ENCODE measurements around the gene LHB. TPM values are rescaled to one million over a fixed set of nuclear protein-coding genes. Genes with fewer than 3 reads are reported as not detected.

Gene LHB
- total RNA-seq, 2 experiments from 2014 or later: 0.63 to 0.88 TPM

Other genes starting within 250 kb of the LHB start
- 10 to 100 TPM; 39.8 TPM for gene BCAT2, start 206.1 kb downstream of the LHB start, total RNA-seq
- under 1 TPM; 0.50 to 0.63 TPM for gene HSD17B14, start 180.6 kb downstream of the LHB start, total RNA-seq
- gene PLEKHA4, start 148.5 kb downstream of the LHB start, total RNA-seq: 1 to 10 TPM; 4.5 to 5.5 TPM
- gene PPP1R15A, start 144.7 kb downstream of the LHB start, total RNA-seq: 10 to 100 TPM; 77.2 to 81.4 TPM
- under 1 TPM in 1 of 2 experiments, not detected in 1; 0.13 TPM for gene TULP2, start 118.3 kb downstream of the LHB start, total RNA-seq
- 100 to 1,000 TPM; 287 to 300 TPM for gene NUCB1, start 116.8 kb downstream of the LHB start, total RNA-seq
- 1 to 10 TPM; 1.6 to 2.9 TPM for gene DHDH, start 83.4 kb downstream of the LHB start, total RNA-seq
- 100 to 1,000 TPM; 255 to 258 TPM for gene BAX, start 62.2 kb downstream of the LHB start, total RNA-seq
- 1,000 to 10,000 TPM; 1,110 to 1,123 TPM for gene FTL, start 51.8 kb downstream of the LHB start, total RNA-seq
- 10 to 100 TPM; 55.1 to 56.3 TPM for gene GYS1, start 23.8 kb downstream of the LHB start, total RNA-seq
- 10 to 100 TPM; 74.7 to 80.1 TPM for gene RUVBL2, start 23.2 kb downstream of the LHB start, total RNA-seq
- gene CGB3, start 7.2 kb upstream of the LHB start, total RNA-seq: not detected
- gene CGB2, start 14.8 kb upstream of the LHB start, total RNA-seq: not detected
- not detected for gene CGB1, start 19.8 kb upstream of the LHB start, total RNA-seq
- gene CGB5, start 26.8 kb upstream of the LHB start, total RNA-seq: not detected
- not detected for gene CGB8, start 32.0 kb upstream of the LHB start, total RNA-seq
- gene CGB7, start 40.7 kb upstream of the LHB start, total RNA-seq: not detected
- gene NTF4, start 47.7 kb upstream of the LHB start, total RNA-seq: not detected
- not detected for gene KCNA7, start 55.6 kb upstream of the LHB start, total RNA-seq
- 100 to 1,000 TPM; 179 to 188 TPM for gene SNRNP70, start 68.4 kb upstream of the LHB start, total RNA-seq
- gene LIN7B, start 97.3 kb upstream of the LHB start, total RNA-seq: 1 to 10 TPM; 4.3 to 4.7 TPM
- gene C19orf73, start 102.1 kb upstream of the LHB start, total RNA-seq: 1 to 10 TPM; 1.0 TPM
- 1 to 10 TPM; 2.6 TPM for gene PPFIA3, start 102.5 kb upstream of the LHB start, total RNA-seq
- gene HRC, start 138.3 kb upstream of the LHB start, total RNA-seq: not detected
- under 1 TPM in 1 of 2 experiments, not detected in 1; 0.58 TPM for gene TRPM4, start 140.7 kb upstream of the LHB start, total RNA-seq

All from activated CD4-positive, alpha-beta memory T cell treated with anti-CD3 and anti-CD28 coated beads, Interleukin-2, amount 10 ng/mL, durations not matched to agents 7 days and 5 days (primary cell).